Panc1 (cell line): Measurements from ENCODE around the gene TMOD3. TPM values are rescaled to one million over a fixed set of nuclear protein-coding genes. Genes with fewer than 3 reads are reported as not detected.
A peak's percentile ranks its signal among the peaks of the same experiment; 100 is the strongest.

Experiments used
- ATAC-seq: fragments of 200-7000 bp; cut with Tn5 transposase; 2 replicates; pipeline ENCODE4 v1.9.1; 2020; ENCODE audit warnings: mild to moderate bottlenecking, moderate library complexity
- BruUV-seq: library from RNA; stranded (reverse); fragments of 400-500 nt; replicated peaks from 2 replicates; lab custom pipeline; 2021; lab: Mats Ljungman, UMichigan
- CTCF ChIA-PET: fragments of 300-600 bp; sonication (Branson Sonifier 250); formaldehyde crosslinking; loops from one replicate; lab custom pipeline; 2022; ENCODE audit warnings: antibody characterized with exemption; lab: Charles Lee
- POLR2A ChIA-PET: fragments of 300-600 bp; sonication (Branson Sonifier 250); formaldehyde crosslinking; loops from one replicate; lab custom pipeline; 2022; ENCODE audit warnings: antibody characterized with exemption; lab: Charles Lee
- DNase-seq: peaks from one replicate; pipeline ENCODE4 v3.0.0-alpha.2; 2010; ENCODE audit warnings: low read depth, low spot score
- H3K27ac ChIP-seq: 2 replicates; pipeline ENCODE4 v1.5.1; 2011; ENCODE audit warnings: mild to moderate bottlenecking, low read length, inconsistent platforms
- H3K27me3 ChIP-seq: fragments of 200-500 bp; sonication (Bioruptor generic); 2 replicates; pipeline ENCODE4 v1.6.0; 2014; ENCODE audit warnings: low read length, inconsistent platforms; ENCODE audit not compliant: control insufficient read depth, insufficient read depth
- H3K36me3 ChIP-seq: fragments of 200-500 bp; sonication (Bioruptor generic); 2 replicates; pipeline ENCODE4 v1.5.1; 2014; ENCODE audit warnings: inconsistent platforms, mild to moderate bottlenecking, low read length, moderate library complexity; ENCODE audit not compliant: control insufficient read depth, insufficient read depth
- H3K4me1 ChIP-seq: 2 replicates; pipeline ENCODE4 v1.5.1; 2011; ENCODE audit warnings: inconsistent platforms, mild to moderate bottlenecking, low read length, moderate library complexity; ENCODE audit not compliant: control insufficient read depth, insufficient read depth
- H3K4me3 ChIP-seq, 2 experiments: 2 replicates each; pipeline ENCODE4 v1.5.1; 2011 to 2012; ENCODE audit warnings: low read depth in 2 of 2, low read length in 2 of 2, mild to moderate bottlenecking in 2 of 2, inconsistent platforms in 1 of 2, moderate library complexity in 1 of 2
- H3K9me3 ChIP-seq: fragments of 200-500 bp; sonication (Bioruptor generic); 2 replicates; pipeline ENCODE4 v1.5.1; 2014; ENCODE audit warnings: low read depth, mild to moderate bottlenecking, inconsistent platforms, low read length, moderate library complexity; ENCODE audit not compliant: control insufficient read depth, insufficient read depth
- POLR2AphosphoS5 ChIP-seq: IDR thresholded peaks from 2 replicates; pipeline ENCODE4 v1.6.1; 2012; ENCODE audit warnings: mild to moderate bottlenecking, low read depth, low read length, moderate library complexity
- SIN3A ChIP-seq: IDR thresholded peaks from 2 replicates; pipeline ENCODE4 v1.6.1; 2012; ENCODE audit warnings: low read depth, mild to moderate bottlenecking, low read length, moderate library complexity, borderline replicate concordance; ENCODE audit not compliant: insufficient read depth
- TCF7L2 ChIP-seq: IDR thresholded peaks from 2 replicates; pipeline ENCODE4 v1.6.1; 2011; ENCODE audit warnings: mild to moderate bottlenecking, low read depth, low read length, inconsistent platforms
- in situ Hi-C: cut with HindIII; loops from 2 replicates; pipeline ENCODE4 v1.10.0; 2016; ENCODE audit warnings: low sequenced_read_pairs, low pct_unique_long_range_greater_than_20kb
- intact Hi-C: fragments of 100-400 bp; cut with micrococcal nuclease; formaldehyde crosslinking; loops from one replicate; pipeline ENCODE4 v1.10.0; 2022; ENCODE audit not compliant: unreplicated experiment
- total RNA-seq: library from RNA; stranded (reverse); gene quantifications from one replicate; pipeline ENCODE4 v1.2.1, GENCODE V29; 2021; ENCODE audit not compliant: unreplicated experiment
- TF ChIP-seq, protein P1 (sequence below), 2 experiments: IDR thresholded peaks; 2 replicates each; pipeline ENCODE4 v1.6.1; 2011 to 2012; ENCODE audit warnings: low read depth in 2 of 2, control low read depth in 1 of 2, low read length in 1 of 2, mild to moderate bottlenecking in 1 of 2, moderate library complexity in 1 of 2; ENCODE audit not compliant: insufficient read depth in 1 of 2
- TF ChIP-seq, protein P2 (sequence below): fragments of 450-650 bp; IDR thresholded peaks from 2 replicates; pipeline ENCODE4 v1.5.1; 2017; ENCODE audit warnings: mild to moderate bottlenecking

TMOD3 gene
- total RNA-seq, 1 experiment from 2014 or later, result 53.4 TPM

- ATAC-seq, result peak; percentile 82
- TF ChIP-seq SIN3A (no peak), TCF7L2 (no peak), POLR2AphosphoS5 (no peak)
- TF ChIP-seq, protein P1, sequence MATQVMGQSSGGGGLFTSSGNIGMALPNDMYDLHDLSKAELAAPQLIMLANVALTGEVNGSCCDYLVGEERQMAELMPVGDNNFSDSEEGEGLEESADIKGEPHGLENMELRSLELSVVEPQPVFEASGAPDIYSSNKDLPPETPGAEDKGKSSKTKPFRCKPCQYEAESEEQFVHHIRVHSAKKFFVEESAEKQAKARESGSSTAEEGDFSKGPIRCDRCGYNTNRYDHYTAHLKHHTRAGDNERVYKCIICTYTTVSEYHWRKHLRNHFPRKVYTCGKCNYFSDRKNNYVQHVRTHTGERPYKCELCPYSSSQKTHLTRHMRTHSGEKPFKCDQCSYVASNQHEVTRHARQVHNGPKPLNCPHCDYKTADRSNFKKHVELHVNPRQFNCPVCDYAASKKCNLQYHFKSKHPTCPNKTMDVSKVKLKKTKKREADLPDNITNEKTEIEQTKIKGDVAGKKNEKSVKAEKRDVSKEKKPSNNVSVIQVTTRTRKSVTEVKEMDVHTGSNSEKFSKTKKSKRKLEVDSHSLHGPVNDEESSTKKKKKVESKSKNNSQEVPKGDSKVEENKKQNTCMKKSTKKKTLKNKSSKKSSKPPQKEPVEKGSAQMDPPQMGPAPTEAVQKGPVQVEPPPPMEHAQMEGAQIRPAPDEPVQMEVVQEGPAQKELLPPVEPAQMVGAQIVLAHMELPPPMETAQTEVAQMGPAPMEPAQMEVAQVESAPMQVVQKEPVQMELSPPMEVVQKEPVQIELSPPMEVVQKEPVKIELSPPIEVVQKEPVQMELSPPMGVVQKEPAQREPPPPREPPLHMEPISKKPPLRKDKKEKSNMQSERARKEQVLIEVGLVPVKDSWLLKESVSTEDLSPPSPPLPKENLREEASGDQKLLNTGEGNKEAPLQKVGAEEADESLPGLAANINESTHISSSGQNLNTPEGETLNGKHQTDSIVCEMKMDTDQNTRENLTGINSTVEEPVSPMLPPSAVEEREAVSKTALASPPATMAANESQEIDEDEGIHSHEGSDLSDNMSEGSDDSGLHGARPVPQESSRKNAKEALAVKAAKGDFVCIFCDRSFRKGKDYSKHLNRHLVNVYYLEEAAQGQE (IDR thresholded peaks at IDR 0.05; ENCODE audit: insufficient read depth in 1 of 2, low read depth in 2 of 2, low read length in 1 of 2), result no peak
- TF ChIP-seq, protein P2, sequence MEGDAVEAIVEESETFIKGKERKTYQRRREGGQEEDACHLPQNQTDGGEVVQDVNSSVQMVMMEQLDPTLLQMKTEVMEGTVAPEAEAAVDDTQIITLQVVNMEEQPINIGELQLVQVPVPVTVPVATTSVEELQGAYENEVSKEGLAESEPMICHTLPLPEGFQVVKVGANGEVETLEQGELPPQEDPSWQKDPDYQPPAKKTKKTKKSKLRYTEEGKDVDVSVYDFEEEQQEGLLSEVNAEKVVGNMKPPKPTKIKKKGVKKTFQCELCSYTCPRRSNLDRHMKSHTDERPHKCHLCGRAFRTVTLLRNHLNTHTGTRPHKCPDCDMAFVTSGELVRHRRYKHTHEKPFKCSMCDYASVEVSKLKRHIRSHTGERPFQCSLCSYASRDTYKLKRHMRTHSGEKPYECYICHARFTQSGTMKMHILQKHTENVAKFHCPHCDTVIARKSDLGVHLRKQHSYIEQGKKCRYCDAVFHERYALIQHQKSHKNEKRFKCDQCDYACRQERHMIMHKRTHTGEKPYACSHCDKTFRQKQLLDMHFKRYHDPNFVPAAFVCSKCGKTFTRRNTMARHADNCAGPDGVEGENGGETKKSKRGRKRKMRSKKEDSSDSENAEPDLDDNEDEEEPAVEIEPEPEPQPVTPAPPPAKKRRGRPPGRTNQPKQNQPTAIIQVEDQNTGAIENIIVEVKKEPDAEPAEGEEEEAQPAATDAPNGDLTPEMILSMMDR, result no peak
- CTCF ChIA-PET, result no interaction called here
- BruUV-seq, result no TSS peak
- in situ Hi-C loops, result no loop called here
- Histone ChIP-seq H3K27ac (peak overlapping the region; percentile 55), H3K4me3 (no peak overlapping the region), H3K27me3 (no peaks in the 10 kb centered on the region), H3K9me3 (no peaks in the 10 kb centered on the region), H3K4me1 (peaks cover 43% of the 10 kb centered on the region), H3K36me3 (no peaks in the 10 kb centered on the region)
- DNase-seq, result no peak
- POLR2A ChIA-PET, result no interaction called here
- intact Hi-C loops, result no loop called here
Observed at GRCh38 chr15:51842852-51843737, 13.6 kb downstream of the TMOD3 start.

DNA sequence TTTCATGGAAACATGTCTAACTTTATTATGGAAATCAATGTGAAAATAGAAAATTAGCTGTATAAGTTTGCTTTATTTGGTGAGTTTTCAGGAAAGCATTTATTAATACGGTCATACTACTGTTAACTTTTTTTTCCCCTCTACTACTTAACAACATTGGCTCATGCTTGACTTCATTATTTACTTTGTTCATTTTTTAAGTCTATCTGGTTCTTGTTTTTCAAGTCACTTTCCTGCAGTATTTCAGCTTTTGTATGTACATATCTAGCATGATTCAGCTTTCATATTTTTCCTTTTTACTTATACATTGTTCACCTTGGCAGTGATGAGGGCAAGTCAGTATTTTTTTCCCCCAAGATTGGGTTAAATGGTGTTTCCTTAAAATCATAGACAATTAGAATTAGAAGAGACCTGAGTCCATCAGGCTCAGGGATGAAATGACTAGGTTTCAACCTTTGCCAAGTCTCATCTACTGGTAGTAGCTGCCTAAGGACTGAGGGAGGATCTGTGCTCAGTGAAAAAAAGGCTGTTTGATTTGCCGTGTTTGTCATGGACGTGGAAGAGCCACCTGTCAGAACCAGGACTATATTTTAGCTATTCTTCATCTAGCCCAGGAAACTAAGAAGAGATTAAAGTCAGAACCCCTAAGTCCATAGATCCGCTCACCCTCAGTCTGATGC is 15.4 kb downstream of the TMOD3 start:
- TF ChIP-seq, protein P1 (IDR thresholded peaks at IDR 0.05; ENCODE audit: insufficient read depth in 1 of 2, low read depth in 2 of 2, low read length in 1 of 2), result no peak
- TF ChIP-seq SIN3A, result no peak
- TF ChIP-seq, protein P2, result no peak
- no peak for TF ChIP-seq POLR2AphosphoS5
- no peak for TF ChIP-seq TCF7L2
- POLR2A ChIA-PET, result interaction anchor here (0.5 kb wide), 1 partner anchor 17 kb away, joined by 3 read pairs; no protein-coding TSS in a partner anchor
- intact Hi-C loops (no loop called here), in situ Hi-C loops (no loop called here)
- H3K27me3 ChIP-seq, result no peaks in the 10 kb centered on the region
- CTCF ChIA-PET, result interaction anchor here (0.6 kb wide), 1 partner anchor 68 kb away, joined by 3 read pairs; no protein-coding TSS in a partner anchor
- H3K36me3 ChIP-seq, result no peaks in the 10 kb centered on the region
- peaks cover 39% of the 10 kb centered on the region for H3K4me1 ChIP-seq
- no peaks in the 10 kb centered on the region for H3K9me3 ChIP-seq
- 0 out of 2 replicates have a peak overlapping the region, but pooled peaks have one; percentile 18 for H3K27ac ChIP-seq
- DNase-seq (no peak), ATAC-seq (no peak)
- BruUV-seq, result no TSS peak
- H3K4me3 ChIP-seq, result no peak overlapping the region
